K562 (cell line): Measurements from ENCODE around the gene SRMS.

Source experiments
- CHCHD3 ChIP-seq: fragments of 250-450 bp; sonication (Bioruptor Pico); IDR thresholded peaks from 2 replicates; pipeline ENCODE4 v2.1.2; 2022; ENCODE audit warnings: mild to moderate bottlenecking
- EHMT2 ChIP-seq: fragments of 450-650 bp; IDR thresholded peaks from 2 replicates; pipeline ENCODE4 v1.6.1; 2018; ENCODE audit warnings: antibody characterized with exemption
- KLF10 ChIP-seq: fragments of 250-450 bp; sonication (Bioruptor Pico); IDR thresholded peaks from 2 replicates; pipeline ENCODE4 v1.6.1; 2021; ENCODE audit warnings: matching md5 sums
- TF ChIP-seq, protein P1 (sequence below): fragments of 200-800 bp; sonication (Bioruptor generic); IDR thresholded peaks from 2 replicates; pipeline ENCODE4 v1.6.1; 2016; ENCODE audit warnings: missing genetic modification characterization, missing compliant biosample characterization

DNA sequence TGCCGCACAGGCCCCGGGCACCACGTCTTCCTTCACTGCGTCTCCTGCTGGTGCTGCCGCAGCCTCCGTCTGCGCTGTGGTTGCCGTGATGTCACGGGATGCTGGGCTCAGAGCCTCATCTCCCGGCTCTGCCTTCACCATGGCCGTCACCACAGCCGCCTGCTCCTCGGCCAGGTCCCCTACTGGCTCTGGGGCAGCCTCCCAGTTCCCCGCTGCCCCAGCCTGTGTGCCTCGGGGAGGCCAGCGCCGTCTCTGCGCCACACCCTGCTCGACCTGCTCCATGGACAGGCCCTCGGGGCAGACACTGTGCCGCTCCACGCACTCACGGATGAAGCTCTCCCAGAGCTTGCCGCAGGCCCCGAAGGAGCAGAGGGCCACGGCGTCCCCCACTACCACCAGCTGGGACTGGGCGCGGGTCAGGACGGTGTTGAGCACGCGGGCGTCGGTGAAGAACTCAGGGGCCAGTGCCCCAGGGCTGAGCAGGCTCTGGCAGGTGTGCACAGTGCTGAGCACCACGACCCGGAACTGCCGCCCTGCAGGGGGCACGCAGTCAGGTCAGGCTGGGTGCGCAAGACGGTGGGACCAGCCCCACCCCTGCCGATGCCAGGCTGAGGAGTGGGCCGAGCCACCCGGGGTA lies 18.3 kb upstream of the SRMS start:
- TF ChIP-seq, protein P1, sequence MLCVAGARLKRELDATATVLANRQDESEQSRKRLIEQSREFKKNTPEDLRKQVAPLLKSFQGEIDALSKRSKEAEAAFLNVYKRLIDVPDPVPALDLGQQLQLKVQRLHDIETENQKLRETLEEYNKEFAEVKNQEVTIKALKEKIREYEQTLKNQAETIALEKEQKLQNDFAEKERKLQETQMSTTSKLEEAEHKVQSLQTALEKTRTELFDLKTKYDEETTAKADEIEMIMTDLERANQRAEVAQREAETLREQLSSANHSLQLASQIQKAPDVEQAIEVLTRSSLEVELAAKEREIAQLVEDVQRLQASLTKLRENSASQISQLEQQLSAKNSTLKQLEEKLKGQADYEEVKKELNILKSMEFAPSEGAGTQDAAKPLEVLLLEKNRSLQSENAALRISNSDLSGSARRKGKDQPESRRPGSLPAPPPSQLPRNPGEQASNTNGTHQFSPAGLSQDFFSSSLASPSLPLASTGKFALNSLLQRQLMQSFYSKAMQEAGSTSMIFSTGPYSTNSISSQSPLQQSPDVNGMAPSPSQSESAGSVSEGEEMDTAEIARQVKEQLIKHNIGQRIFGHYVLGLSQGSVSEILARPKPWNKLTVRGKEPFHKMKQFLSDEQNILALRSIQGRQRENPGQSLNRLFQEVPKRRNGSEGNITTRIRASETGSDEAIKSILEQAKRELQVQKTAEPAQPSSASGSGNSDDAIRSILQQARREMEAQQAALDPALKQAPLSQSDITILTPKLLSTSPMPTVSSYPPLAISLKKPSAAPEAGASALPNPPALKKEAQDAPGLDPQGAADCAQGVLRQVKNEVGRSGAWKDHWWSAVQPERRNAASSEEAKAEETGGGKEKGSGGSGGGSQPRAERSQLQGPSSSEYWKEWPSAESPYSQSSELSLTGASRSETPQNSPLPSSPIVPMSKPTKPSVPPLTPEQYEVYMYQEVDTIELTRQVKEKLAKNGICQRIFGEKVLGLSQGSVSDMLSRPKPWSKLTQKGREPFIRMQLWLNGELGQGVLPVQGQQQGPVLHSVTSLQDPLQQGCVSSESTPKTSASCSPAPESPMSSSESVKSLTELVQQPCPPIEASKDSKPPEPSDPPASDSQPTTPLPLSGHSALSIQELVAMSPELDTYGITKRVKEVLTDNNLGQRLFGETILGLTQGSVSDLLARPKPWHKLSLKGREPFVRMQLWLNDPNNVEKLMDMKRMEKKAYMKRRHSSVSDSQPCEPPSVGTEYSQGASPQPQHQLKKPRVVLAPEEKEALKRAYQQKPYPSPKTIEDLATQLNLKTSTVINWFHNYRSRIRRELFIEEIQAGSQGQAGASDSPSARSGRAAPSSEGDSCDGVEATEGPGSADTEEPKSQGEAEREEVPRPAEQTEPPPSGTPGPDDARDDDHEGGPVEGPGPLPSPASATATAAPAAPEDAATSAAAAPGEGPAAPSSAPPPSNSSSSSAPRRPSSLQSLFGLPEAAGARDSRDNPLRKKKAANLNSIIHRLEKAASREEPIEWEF (CRISPR knock-in tag): no peak
- TF ChIP-seq EHMT2: no peak
- no peak for TF ChIP-seq KLF10 (CRISPR knock-in tag)
- TF ChIP-seq CHCHD3 (CRISPR knock-in tag): no peak
